ENCODE measurements around the gene GRM5.
"Not testable (repeated sequence)": the region's sequence is repeated elsewhere in the genome, so short reads cannot be mapped to it uniquely, and the experiment has no call there.

The GRM5 gene

GRCh38 chr11:88972210-88972609 lies 93.6 kb downstream of the GRM5 start:
- no peak for DNase-seq

DNA sequence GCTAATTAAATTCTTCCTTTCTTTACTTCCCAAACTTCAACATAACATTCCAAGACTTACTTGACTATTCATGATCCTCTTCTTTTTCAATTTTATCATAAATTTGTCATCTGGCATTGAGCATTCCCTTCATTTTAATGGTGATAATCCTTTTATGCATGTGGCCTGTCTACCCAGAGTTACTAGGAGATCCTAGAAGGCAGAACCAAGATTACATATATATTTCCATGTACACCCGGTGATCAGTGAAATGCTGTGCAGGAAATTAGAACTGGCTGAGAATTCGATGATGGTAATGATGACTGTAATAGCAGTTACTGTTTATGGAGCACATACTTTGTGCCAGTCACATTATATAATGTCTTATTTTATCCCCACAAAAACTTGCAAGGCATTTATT lies 104.2 kb downstream of the GRM5 start:
- not testable (repeated sequence) for DNase-seq

- not testable (repeated sequence) for DNase-seq
These were observed 105.9 kb downstream of the GRM5 start for GRCh38 chr11:88959857-88960256.

DNA sequence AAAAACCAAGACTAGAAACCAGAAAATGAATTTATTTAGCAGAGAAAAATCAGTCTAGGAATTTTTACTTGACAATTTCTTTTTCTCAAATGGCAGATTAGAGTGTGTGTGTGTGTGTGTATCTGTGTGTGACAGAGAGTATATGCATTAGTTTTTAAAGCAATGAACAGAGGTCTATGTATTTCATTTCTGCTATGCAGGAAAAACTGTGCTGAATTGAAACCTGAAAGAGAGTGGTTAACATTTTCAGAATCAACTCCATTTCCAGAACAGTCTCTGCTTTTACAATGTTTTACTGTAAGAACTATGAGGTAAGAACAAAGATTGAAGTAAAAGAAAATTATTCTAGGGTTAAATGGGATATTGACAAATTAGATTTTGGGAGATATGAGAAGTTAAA lies 114.8 kb downstream of the GRM5 start:
- DNase-seq, result no peak

DNA sequence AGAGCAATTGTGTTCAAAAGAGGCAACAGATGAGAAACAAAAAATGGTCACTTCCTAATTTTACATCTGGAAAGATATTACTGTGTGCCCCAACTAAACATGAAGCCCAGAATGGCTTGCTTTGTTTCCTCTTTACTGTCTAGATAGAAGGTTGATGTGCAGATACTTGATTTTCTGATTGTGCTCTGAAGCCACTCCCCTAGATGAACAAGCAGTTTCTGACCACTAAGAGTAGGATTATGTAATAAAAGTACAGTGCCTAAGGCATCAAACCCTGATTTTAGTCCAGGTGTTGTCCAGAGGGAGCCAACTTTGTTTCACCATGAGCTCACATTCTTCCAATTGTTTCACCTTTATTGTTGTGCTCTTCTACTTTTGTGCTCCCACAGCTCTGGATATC lies 116.9 kb downstream of the GRM5 start:
- not testable (repeated sequence) for DNase-seq

- not testable (repeated sequence) for DNase-seq
These were observed 117.8 kb downstream of the GRM5 start for GRCh38 chr11:88947843-88948572.

- DNase-seq, result not testable (repeated sequence)
These were observed 136.1 kb downstream of the GRM5 start for GRCh38 chr11:88929665-88930064.

- not testable (repeated sequence) for DNase-seq
These were observed 148.7 kb downstream of the GRM5 start for GRCh38 chr11:88917065-88917464.

DNA sequence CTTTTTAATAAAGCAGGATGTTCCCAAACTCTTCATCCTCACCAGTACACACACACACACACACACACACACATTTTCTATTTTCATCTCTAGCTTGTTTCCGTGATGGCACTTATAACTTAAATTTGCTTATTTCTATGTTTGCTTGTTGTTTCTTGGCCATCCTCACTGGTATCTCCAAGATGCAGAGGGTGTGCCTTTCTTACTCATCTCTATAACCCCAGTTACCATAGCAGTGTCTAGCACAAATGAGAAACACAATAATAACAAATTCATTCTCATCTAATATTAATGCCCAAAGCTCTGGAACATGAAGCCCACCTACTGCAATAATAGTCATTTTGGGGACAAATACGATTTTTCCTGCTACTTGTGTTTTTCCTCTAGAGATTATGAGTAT lies 156.3 kb downstream of the GRM5 start:
- DNase-seq, result no peak

DNA sequence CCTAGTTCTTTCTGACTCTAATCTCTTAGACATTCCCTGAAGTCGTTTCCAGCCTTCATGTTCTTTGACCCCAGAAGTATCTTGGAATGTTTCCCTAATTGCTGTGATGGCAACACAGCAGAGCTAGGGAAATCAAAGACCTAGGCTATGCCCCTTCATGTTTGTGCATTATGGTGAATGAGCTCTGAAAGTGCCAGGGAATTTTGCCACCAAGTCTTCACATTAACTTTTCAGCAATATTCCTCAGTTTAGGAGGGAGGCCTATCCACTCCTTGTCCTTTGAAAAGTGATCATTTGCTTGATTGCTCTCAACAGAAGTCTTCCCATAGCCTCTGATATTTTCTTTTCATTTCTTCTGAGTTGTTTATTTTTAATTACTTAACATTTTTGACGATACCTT lies 164.3 kb downstream of the GRM5 start:
- DNase-seq, result not testable (repeated sequence)

DNA sequence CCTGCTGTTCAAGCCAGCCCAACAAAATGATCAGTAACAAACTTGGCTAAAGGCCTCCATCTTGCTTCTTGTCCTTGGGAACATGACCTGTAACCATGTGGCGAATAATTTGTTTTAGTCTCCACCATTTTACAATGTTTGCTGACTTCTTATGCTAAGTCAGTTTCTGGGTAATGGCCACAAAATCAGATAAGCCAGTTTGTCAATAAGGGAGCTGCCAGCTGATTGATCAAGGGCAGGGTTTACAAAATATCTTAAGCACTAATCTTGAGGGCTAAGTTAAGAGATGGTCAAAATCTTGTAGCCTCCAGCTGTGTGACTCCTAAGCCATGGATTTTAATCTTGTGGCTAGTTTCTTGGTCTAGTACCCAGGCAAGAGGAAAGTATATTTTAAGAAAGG lies 176.9 kb downstream of the GRM5 start:
- not testable (repeated sequence) for DNase-seq

- peak; percentile 37 to 43 for DNase-seq
These were observed 179.0 kb downstream of the GRM5 start for GRCh38 chr11:88886796-88887195.

DNA sequence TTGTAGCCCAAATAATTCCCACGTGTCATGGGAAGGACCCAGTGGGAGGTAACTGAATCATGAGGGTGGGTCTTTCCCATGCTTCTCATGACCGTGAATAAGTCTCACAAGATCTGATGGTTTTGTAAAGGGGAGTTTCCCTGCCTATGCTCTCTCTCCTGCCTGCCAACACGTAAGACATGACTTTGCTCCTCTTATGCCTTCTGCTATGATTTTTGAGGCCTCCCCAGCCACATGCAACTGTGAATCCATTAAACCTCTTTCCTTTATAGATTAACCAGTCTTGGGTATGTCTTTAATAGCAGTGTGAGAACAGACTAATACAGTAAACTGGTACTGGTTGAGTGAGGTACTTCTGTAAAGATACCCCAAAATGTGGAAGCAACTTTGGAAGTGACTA lies 183.0 kb downstream of the GRM5 start:
- DNase-seq, result not testable (repeated sequence)

DNA sequence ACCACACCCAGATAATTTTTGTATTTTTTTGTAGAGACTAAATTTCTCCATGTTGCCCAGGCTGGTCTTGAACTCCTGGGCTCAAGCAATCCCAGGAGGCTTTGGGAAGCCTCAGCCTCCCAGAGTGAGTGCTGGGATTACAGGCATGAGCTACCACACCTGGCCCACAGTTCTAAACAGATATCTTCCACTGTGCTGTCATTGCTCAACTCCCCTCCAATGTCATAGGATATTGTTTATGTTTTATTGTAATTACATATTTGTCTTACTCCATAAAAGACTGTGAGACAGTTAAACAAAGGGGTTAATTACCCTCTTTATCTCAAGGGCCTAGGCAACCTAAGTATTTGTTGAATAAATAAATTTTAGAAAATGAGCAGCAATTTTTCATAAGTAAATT lies 204.2 kb downstream of the GRM5 start:
- DNase-seq, result no peak

- DNase-seq, result not testable (repeated sequence)
These were observed 205.4 kb downstream of the GRM5 start for GRCh38 chr11:88860431-88860830.

- not testable (repeated sequence) for DNase-seq
These were observed 211.8 kb downstream of the GRM5 start for GRCh38 chr11:88853963-88854362.

DNA sequence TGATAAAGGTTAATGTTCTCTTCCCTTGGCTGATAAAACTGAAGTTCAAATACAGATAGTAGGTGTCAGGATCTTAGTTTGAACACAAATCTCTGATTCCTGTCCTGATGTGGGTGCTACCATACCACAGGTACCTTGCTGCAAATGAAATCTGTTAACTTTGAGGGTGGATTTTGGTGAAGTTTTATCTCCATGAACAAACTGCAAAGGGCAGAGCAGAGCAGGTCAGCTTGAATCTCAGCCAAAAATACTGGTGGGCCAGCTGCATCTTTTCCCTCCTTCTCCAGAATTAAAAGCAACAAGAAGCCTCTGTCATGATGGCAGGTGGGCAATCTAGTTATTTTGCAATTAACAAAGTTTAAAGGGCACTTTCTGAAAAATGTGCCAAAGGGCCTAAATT lies 214.2 kb downstream of the GRM5 start:
- DNase-seq, result not testable (repeated sequence)

DNA sequence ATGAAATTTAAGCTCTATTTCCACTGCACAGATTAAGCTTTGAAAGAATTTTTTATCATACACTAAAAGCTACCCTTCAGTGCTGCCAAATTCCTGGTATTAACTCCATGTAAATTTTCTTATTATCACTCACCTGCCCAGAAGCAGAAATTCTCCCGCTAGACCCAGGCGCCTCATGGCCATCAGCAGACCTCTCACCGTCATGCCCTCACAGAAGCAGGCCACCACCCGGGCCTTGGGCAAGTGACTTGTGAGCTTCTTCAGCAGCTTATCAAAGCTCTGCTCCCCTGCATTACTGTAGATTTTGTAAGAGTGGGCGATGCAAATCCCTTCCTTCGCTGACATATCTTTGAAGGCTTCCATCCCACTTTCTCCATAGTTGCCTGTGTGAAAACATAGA lies 216.0 kb downstream of the GRM5 start:
- DNase-seq, result not testable (repeated sequence)

GRCh38 chr11:88849368-88849767 lies 216.4 kb downstream of the GRM5 start:
- DNase-seq, result no peak

GRCh38 chr11:88846266-88846665 lies 219.5 kb downstream of the GRM5 start:
- not testable (repeated sequence) for DNase-seq

DNA sequence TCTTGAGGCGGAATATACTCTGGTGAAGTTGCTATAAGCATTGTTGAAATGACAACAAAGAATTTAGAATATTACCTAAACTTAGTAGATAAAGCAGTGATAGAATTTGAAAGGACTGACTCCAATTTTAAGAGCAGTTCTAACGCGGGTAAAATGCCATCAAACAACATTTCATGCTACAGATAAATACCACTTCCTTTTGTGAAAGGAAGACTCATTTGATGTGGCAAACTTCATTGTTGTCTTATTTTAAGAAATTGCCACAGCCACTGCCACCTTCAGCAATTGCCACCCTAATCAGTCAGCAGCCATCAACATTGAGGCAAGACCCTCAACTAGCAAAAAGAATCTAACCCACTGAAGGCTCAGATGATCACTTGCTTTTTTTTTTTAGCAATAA lies 220.8 kb downstream of the GRM5 start:
- DNase-seq, result not testable (repeated sequence)

DNA sequence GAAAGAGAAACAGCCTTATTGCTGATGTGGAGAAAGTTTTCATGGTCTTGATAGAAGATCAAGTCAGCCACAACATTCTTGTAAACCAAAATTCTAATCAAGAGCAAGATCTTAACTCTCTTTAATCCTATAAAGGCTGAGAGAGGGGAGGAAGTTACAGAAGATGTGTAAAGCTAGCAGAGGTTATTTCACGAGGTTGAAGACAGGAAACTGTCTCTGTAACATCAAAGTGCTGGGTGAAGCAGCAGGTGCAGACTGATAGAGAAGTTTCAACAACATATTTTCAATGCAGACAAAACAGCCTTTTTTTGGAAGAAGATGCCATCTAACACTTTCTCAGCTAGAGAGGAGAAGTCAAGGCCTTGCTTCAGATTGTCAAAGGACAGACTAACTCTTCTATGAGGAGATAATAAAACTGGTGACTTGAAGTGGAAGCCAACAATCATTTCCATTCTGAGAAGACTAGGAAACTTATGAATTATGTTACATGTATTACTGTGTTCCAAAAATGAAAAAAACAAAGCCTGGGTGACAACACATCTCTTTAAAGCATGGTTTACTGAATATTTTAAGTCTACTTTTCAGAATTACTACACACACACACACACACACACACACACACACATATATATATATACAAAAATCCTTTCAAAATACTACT lies 221.9 kb downstream of the GRM5 start:
- peak in 1 of 2 experiments; percentile 1 for DNase-seq

- DNase-seq, result not testable (repeated sequence)
These were observed 227.6 kb downstream of the GRM5 start for GRCh38 chr11:88838139-88838538.

GRCh38 chr11:88835709-88836108 lies 230.1 kb downstream of the GRM5 start:
- not testable (repeated sequence) for DNase-seq
